ENCODE data around the gene DENND2A.

- TF ChIP-seq POLR2A (IDR thresholded peaks at IDR 0.05), result no peak
- no peak for TF ChIP-seq CTCF (IDR thresholded peaks at IDR 0.05 in 4 of 5, conservative IDR thresholded peaks at IDR 0.05 in 1 of 5)
These were observed 33.1 kb downstream of the DENND2A start for GRCh38 chr7:140607441-140607989.
